GOT3 (cell line): ENCODE results near the gene CTNNA3.

ENCODE experiments used
- DNase-seq: peaks from one replicate; lab custom pipeline; 2025; ENCODE audit warnings: mixed read lengths; lab: John Stamatoyannopoulos, UW

The CTNNA3 gene

DNA sequence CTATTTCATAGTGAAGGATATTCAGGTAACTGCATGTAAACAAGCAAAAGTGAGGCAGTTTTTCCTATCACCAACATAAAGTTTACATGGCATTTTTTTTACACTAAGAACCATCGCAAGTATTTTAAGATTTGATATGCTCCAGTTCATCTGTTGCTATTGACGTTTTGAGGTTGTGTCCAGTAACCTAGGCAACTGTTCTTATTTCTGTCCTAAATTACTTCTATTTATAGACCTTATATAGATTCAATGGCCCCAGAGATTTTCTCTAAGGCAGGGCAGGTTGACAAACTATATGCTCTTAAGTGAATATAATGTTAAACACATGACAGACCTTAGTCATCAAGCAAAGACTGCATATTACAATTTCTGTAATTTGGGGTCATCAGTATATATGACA is 1600.4 kb downstream of the CTNNA3 start:
- DNase-seq: no peak

DNA sequence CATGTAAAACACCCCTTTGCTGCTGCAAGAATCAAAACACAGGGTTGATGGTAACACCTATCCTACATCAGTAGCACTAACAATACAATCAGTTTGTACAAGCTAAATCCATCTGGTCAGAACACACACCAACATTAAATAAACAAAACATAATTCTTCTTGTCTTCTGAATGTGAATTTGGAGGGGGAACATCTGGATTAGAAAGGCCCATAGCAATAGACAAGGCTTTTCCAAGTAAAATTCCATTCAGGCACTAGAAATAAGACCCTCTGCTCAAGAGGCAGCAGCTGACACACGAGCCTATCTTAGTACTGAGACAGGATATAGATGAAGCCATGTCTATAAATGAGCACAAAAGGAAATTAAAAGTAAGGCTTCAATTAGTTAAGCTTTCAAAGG is 1610.1 kb downstream of the CTNNA3 start:
- no peak for DNase-seq

DNA sequence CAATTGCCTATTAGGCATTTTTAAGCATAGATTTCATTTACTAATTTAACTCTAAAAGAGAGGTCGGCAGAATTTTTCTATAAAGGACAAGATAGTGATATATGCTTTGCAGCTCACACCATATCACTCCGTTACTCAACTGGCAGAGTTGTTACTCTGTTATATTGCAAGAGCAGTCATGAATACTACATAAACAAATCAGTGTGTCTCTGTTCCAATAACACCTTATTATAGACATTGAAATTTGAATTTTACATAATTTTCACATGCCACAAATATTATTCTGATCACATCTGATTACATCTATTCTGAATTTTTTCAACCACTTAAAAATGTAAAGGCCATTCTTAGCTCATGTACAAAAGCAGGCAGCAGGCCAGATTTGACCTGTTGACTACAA is 1624.1 kb downstream of the CTNNA3 start:
- no peak for DNase-seq

DNA sequence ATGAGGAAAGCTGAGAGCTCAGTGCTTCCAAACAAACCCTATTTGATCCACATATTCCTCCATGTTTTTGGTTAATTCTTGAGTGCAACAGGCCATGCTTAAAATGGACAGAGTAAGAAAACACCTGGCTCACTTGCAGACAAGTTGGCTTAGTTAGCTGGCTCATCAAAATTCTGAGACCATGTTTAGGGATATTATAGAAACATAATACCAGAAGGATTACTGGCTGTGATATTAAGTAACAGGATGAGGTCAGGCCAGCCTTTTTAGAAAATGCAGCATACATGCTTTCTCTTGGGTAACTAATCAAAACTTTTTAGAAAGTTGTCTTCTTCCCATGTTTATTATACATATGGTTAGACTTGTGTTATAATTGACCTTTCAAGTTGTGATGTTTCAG is 1637.4 kb downstream of the CTNNA3 start:
- DNase-seq: no peak

DNA sequence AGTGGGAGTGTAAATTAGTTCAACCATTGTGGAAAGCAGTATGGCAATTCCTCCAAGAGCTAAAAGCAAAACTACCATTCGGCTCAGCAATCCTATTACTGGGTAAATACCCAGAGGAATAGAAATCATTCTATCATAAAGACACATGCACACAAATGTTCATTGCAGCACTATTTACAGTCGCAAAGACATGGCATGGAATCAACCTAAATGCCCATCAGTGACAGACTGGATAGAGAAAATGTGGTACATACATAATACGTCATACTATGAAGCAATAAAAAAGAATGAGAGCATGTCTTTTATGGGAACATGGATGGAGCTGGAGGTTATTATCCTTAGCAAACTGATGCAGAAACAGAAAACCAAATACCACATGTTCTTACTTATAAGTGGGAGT is 1646.7 kb downstream of the CTNNA3 start:
- no peak for DNase-seq

DNA sequence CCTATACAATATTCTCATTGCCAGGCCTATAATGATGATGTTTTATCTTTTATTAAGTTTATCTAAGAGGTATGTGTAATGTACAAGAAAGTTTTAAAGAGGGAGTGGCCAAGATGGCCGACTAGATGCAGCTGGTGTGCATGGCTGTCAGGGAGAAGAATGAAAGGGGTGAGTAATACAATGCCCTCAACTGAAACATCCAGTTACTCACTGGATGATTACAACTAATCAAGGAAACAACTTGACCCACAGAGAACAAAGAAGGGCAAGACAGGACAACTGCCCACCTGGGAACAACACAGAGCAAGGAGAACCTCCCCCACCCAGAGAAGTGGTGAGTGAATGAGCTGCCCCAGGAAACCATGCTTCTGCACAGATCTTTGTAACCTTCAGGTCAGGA is 1650.1 kb downstream of the CTNNA3 start:
- DNase-seq: no peak

DNA sequence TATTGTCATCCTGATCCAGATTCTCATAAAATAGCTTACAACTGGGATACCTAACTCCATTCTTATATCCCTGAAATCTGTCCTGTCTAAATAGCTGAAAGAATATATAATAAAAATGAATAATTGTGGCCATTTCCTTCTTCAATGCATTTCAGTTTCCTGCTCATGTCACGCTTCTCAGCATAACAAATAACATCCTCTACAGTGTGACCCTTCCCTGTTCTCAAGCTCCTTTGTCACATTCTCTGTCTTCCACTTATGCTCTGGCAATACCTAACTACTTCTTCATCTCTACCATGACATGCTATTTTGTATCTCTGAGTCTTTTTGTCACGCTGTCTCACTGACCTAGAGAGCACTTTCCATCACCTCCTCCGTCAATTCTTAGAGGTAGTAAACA is 1654.2 kb downstream of the CTNNA3 start:
- DNase-seq: no peak

DNA sequence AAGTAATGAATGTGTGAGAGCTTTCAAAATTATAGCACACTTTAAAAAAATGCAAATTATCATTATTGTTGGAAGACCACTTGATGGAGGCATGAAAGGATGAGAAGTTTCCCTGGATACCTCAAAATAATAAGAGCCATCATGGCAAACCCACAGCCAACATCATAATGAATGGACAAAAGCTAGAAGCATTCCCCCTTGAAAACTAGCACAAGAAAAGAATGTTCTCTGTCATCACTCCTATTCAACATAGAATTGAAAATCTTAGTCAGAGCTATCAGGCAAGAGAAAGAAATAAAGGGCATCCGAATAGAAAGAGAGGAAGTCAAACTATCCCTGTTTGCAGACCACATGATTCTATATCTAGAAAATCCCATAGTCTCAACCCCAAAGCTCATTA is 1657.4 kb downstream of the CTNNA3 start:
- no peak for DNase-seq

DNA sequence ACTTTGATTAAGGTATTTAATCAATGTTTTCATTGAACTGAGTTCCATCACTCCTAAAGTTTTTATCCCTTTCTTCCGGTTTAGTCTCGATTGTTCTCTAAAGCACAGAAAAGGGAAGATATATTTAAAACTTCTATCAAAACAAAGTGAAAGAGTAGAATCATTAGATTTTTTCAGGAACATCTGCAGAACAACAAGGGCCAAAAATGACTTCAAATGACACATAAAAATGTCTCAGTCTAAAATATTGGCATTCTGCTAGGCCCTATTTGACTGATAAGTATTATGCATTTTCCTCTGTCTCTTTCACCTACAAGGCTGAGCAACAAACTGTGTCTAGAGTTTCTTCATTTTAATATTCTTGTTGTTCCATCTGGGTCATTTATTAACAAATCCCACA is 1669.7 kb downstream of the CTNNA3 start:
- DNase-seq: no peak

DNA sequence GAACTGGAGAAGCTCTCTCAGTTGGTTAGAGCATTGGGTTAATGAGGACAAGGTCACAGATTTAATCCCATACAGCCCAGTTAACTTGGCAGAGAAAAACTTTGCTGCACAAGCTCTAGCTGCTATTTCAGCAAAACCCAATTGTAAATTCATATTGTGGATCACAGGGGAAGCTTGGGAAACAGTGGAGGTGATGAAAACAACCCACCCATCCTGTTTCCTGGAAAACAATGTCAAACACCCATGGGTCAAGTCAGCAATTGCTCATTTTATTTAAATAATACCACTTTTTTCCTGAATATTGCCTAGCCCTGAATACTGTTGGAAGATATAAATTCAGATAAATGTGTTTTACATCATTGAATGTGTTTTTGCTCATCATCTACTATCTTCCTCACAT is 1670.8 kb downstream of the CTNNA3 start:
- DNase-seq: no peak

DNA sequence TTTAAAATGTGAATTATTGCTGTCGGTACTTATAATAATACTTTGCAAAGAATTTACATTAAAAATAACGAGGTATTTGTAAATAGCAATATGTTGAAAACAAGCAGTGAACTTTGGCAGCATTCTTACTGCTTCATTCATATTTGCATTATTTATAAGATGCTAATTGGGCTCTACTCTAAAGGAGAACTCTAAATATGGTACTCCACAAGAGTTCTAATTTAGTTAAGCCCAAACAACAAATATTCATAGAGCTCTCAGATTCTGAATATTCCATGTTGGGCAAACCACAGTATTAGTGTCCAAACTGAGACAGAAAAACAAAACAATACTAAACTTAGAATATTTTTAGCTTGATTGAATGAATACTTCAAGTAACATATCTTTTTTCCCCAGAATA is 1674.6 kb downstream of the CTNNA3 start:
- DNase-seq: no peak

DNA sequence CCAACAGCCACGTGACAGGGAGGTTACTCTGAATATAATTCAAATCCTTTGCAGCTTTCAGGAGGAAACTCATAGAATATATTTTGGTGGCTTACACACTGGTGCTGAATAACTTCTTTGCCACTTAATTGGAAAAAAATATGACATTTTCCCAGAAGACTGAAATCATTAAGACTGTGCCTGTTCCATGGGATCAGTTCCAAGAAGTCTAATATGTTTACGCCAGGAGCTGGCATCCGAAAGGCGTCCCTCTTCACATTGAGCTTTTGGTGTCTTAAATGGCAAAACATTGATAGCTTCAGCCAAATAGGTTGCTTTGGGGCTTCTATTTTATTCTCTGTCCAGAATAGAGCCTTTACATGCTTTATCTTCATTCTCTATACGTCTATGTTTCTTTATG is 1687.8 kb downstream of the CTNNA3 start:
- DNase-seq: no peak

DNA sequence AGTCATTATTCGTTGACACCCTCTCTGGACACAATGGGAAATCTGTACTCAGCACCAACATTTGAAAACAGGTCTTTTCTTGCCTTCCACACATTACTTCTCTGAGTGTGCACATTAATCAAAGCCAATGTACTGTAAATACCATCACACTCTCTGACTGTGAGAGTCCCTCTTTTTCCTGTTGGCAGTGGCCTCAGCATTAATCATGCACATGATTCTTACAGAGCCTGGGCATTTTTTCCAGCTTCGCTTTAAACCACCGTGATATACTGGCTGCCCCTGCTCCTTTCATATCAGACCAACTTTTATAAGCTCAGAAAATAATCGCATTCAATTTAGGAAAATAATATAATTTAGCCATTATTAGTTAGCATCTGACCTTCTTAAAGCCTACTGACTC is 1689.6 kb downstream of the CTNNA3 start:
- DNase-seq: no peak

DNA sequence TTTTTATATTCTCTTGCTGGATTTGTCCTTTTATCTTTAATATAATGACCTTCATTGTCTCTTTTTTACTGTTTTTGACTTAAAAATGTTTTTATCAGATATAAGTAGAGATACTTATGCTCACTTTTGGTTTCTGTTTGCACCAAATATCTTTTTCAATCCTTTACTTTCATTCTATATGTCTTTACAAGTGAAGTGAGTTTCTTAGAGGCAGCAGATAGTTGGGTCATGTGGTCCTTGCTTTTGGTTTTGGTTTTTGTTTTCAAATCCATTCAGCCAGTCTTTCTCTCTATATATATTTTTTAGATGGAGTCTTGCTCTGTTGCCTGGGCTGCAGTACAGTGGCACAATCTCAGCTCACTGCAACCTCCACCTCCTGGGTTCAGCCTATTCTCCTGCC is 1702.5 kb downstream of the CTNNA3 start:
- no peak for DNase-seq

DNA sequence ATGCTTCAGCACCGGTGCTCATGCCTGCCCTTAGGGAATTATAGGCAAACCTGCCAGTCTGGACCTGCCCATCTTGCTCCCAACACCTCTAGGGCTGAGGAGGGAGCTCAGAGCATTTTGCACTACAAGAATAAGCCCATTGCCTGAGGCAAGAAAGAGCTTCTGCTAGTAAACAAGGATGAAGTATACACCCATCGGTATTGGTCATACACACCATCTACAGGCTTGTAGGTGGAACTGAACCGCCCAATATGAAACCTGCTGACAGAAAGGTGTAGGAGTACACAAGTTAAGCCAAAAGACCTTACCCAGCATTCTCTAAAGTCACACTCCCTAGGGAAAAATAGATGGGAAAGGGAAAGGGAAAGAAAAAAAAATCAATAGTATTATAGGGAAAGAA is 1727.1 kb downstream of the CTNNA3 start:
- DNase-seq: no peak

DNA sequence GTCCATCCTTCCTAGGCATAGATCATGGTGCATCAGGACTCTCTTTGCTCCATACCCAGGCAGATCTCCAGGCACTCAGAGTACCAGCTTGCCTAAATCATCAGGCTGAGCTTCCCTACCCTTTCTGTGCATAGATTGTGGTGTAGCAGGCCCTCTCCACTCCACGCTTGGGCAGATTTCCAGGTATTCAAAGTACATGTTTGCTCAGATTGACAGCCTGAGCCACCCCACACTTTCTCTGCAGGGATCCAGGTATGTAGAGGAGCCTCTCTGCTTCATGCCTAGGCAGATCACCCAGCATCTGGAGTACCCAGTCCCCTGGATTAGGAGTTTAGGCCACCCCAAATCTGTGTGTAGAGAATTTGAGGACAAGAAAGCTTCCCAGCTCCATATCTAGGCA is 1727.6 kb downstream of the CTNNA3 start:
- no peak for DNase-seq

DNA sequence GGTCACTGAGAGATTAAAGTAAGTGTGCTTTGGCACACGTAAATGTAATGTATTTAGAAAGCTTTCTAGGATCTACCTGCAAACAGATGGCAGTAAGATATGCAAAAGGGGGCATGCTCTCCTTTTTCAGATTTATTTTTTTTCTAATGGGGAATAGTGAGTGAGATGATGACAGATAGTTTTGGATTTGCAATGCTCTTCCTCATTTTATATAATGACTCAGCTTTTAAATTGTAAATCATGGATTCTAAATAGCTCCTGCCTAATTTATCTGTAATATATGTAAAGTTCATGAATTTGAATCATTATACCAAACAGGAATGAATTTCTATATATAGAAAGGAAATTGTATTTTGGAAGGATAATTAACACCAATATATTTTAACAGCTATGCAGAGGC is 1731.8 kb downstream of the CTNNA3 start:
- DNase-seq: no peak

DNA sequence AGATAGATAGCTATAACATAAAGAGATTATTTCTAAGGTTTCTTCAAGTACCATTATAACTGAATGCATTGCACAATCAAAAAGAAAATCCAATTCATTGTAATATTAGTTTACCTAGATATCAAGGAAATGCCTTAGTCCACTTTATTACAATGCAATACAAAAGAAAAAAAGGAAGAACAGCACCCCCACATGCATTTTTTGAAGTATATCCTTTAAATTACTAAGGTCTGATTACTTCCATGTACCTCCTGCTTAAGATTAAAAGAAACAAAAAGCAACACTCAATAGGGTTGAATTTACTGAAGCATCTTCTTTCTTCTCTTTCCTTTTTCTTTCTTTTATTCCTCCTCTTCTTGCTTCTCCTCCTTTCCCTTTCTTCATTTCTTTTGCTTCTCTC is 1743.9 kb downstream of the CTNNA3 start:
- no peak for DNase-seq

DNA sequence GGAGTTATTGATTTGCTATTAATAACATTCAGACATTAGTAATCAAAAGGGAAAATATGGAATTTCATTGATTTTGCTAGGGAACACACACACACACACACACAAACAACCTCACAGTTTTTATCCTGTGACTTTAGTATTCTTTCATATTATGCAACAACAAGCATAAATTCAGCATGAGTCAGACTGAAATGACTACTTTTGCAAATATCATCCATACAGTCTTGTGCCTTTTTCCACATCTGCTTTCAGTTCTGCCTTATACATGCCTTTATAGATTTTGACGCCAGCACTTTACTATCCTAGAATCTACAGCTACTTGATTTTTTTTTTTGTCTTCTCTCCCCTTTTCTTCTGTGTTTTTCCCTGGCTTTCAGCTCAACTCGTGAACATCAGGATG is 1745.9 kb downstream of the CTNNA3 start:
- no peak for DNase-seq

DNA sequence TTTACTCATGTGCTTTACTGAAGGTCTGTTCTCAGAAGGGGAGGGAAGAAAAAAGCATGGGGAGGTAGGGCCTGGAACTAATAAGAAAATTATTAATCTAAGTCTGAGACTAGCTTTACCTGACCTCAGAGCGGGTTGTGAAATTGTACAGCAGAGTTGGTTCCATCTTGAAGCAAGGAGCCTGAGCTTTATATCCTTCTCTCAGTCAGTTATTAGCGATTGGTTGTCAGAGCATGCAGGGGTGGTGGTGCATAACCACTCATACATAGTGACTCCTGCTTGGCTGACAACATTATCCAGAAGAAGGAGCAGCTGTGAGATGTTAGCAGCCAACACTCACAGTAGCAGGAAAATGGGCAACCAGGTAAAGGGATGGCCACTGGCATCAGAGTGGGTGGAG is 1746.5 kb downstream of the CTNNA3 start:
- DNase-seq: no peak

DNA sequence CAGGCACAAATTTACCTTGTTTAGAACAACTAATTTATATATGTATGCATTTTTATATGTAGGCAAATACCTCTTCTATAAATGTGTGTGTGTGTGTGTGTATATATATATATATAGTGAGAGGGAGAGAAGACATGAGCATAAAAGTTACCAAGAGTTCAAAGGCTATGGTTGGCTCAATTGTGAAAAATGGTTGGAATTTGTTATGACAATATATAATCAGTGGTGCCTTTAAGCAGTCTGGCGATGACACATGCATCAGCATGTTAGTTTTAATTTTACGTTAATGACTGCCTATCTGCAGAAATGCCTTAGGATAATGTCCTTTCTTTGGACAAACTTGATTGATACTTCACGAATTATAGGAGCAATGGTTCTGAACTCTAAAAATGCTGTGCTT is 1750.9 kb downstream of the CTNNA3 start:
- no peak for DNase-seq

DNA sequence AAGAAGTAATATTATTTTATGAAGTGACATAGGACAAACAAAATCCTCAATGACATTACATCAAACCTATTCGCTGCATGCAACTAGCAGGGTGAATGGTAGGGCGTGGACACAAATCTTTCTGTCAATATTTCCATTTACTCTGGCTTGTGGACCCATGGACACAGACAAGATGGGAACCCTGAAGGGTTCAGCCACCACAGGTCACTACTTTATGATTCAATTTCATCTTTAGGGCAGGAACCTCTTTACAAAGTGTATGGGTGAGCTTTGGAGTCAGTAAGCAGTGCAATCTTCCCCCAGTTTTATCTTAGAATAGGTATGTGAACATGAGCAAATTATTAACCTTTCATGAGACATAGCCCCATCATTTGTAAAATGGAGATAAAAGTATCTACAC is 1752.5 kb downstream of the CTNNA3 start:
- DNase-seq: no peak

DNA sequence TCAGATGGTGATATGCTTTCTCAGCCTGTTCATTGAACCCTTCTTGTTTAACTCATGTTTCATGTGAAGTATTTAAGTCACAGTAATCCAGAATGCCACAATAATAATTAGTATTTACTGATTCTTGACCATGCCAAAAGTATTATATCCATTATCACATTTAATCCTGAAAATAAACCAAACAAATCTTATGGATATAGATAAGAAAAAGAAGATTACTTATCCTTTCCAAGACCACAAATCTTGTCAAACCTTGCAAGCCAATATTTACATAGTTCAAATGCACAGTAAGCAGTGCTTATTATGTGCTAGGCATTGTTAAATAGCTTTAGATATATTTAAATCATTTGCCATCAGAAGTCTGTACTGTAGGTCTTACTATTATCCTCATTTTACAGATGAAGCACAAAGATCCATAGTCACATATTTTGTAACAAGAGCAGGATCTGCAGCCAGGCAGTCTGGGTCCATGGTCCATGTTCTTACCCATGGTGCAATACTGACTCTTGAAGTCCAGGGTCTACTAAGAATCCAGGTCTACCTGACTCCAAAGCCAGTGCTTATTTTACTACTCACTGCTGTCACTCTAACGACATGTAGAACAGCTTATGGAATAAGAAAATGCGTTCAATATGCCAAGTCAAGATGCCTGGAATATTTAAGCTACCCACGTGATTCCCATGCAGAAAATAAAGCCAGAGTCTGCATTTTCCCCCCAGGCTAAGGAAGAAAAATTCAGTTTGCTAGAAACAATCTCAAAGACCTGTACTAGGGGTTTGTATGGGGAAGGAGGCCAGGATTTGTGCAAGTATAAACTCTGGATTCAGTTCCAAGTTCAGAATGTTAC is 1755.0 kb downstream of the CTNNA3 start:
- no peak for DNase-seq

DNA sequence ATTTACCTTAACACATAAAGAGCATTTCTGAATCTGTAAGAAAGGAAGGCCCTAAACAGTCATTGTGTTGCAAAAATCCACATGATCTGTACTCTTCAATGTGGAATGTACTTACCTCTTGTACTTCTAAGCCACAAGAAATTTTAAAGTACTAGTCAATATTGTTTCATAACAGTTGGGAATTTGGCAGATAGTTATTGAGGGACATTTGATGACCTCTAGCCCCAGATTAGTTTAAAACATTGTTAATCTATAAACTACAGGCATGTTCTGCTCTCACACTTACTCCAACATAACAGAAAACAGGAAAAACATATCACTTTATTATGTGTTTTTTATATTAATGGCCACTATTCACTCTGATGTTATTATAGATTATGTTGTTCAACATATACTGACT is 1755.9 kb downstream of the CTNNA3 start:
- DNase-seq: no peak
